GM23338 (cell line): ENCODE results near the gene IRS1. TPM values are rescaled to one million over a fixed set of nuclear protein-coding genes. Genes with fewer than 3 reads are reported as not detected.

Experiments
- ATAC-seq: fragments of 200-7000 bp; cut with Tn5 transposase; 3 replicates; pipeline ENCODE4 v1.9.1; 2020
- DNase-seq: peaks from one replicate; pipeline ENCODE4 v3.0.0-alpha.2; 2015; ENCODE audit warnings: low spot score
- H2AFZ ChIP-seq: fragments of 200-600 bp; sonication (generic); 2 replicates; pipeline ENCODE4 v1.8.0; 2016; ENCODE audit warnings: antibody characterized with exemption, mild to moderate bottlenecking, moderate library complexity
- H3F3A ChIP-seq: fragments of 200-600 bp; sonication (generic); replicated peaks from 2 replicates; pipeline ENCODE4 v1.8.0; 2017; ENCODE audit warnings: antibody characterized with exemption, mixed run types, low read depth
- H3K27ac ChIP-seq: fragments of 200-600 bp; sonication (generic); 2 replicates; pipeline ENCODE4 v1.6.1; 2016; ENCODE audit warnings: low read depth
- H3K27me3 ChIP-seq: fragments of 200-600 bp; sonication (generic); 2 replicates; pipeline ENCODE4 v1.8.0; 2016; ENCODE audit warnings: mild to moderate bottlenecking, mixed run types, moderate library complexity; ENCODE audit not compliant: insufficient read depth
- H3K36me3 ChIP-seq: fragments of 200-600 bp; sonication (generic); 2 replicates; pipeline ENCODE4 v1.8.0; 2016; ENCODE audit warnings: mild to moderate bottlenecking; ENCODE audit not compliant: insufficient read depth
- H3K4me1 ChIP-seq: fragments of 200-600 bp; sonication (generic); 2 replicates; pipeline ENCODE4 v1.8.0; 2016; ENCODE audit warnings: mild to moderate bottlenecking, moderate library complexity; ENCODE audit not compliant: insufficient read depth
- H3K4me2 ChIP-seq: fragments of 200-600 bp; sonication (generic); 2 replicates; pipeline ENCODE4 v1.7.1; 2017; ENCODE audit warnings: mixed run types
- H3K4me3 ChIP-seq: fragments of 200-600 bp; sonication (generic); 2 replicates; pipeline ENCODE4 v1.6.1; 2016; ENCODE audit warnings: mixed run types
- H3K79me2 ChIP-seq: fragments of 200-600 bp; sonication (generic); replicated peaks from 2 replicates; pipeline ENCODE4 v1.8.0; 2017; ENCODE audit warnings: mild to moderate bottlenecking; ENCODE audit not compliant: insufficient read depth
- H3K9me2 ChIP-seq: fragments of 200-600 bp; sonication (generic); 2 replicates; pipeline ENCODE4 v1.8.0; 2017; ENCODE audit not compliant: insufficient read depth
- H4K20me1 ChIP-seq: fragments of 200-600 bp; sonication (generic); replicated peaks from 2 replicates; pipeline ENCODE4 v1.8.0; 2017; ENCODE audit warnings: mild to moderate bottlenecking; ENCODE audit not compliant: insufficient read depth
- H3K27ac Mint-ChIP-seq: 2 replicates; pipeline ENCODE4 v1.8.0; 2020; ENCODE audit warnings: inconsistent platforms, mild to moderate bottlenecking, moderate library complexity, mixed read lengths
- H3K27me3 Mint-ChIP-seq: 3 replicates; pipeline ENCODE4 v1.8.0; 2022; ENCODE audit warnings: low read depth, mild to moderate bottlenecking, moderate library complexity, mixed read lengths, inconsistent platforms; ENCODE audit not compliant: insufficient read depth, poor library complexity
- H3K36me3 Mint-ChIP-seq: 3 replicates; pipeline ENCODE4 v1.8.0; 2021; ENCODE audit warnings: low read depth, mild to moderate bottlenecking, inconsistent platforms, moderate library complexity, mixed read lengths
- H3K4me1 Mint-ChIP-seq: 3 replicates; pipeline ENCODE4 v1.8.0; 2020; ENCODE audit warnings: mild to moderate bottlenecking, inconsistent platforms, mixed read lengths
- H3K4me3 Mint-ChIP-seq: 3 replicates; pipeline ENCODE4 v1.8.0; 2021; ENCODE audit warnings: moderate library complexity, mild to moderate bottlenecking, inconsistent platforms, mixed read lengths
- H3K9me3 Mint-ChIP-seq: 3 replicates; pipeline ENCODE4 v1.8.0; 2020; ENCODE audit warnings: moderate library complexity, mild to moderate bottlenecking, inconsistent platforms, mixed read lengths
- CREB1 ChIP-seq: fragments of 250-450 bp; sonication (Bioruptor Pico); IDR thresholded peaks from 2 replicates; pipeline ENCODE4 v1.5.0; 2020; ENCODE audit warnings: low read depth, mild to moderate bottlenecking, moderate library complexity
- EZH2 ChIP-seq: fragments of 200-600 bp; sonication (generic); IDR thresholded peaks from one replicate; pipeline ENCODE4 v1.8.0; 2017; ENCODE audit warnings: antibody characterized with exemption, mild to moderate bottlenecking, low read depth; ENCODE audit not compliant: unreplicated experiment
- EZH2phosphoT487 ChIP-seq: fragments of 200-600 bp; sonication (generic); IDR thresholded peaks from one replicate; pipeline ENCODE4 v1.8.1; 2018; ENCODE audit warnings: antibody characterized with exemption; ENCODE audit not compliant: unreplicated experiment
- JUNB ChIP-seq: IDR thresholded peaks from one replicate; pipeline ENCODE4 v1.6.1; 2016; ENCODE audit warnings: antibody characterized with exemption; ENCODE audit not compliant: unreplicated experiment
- NANOG ChIP-seq: IDR thresholded peaks from 2 replicates; pipeline ENCODE4 v1.6.1; 2016; ENCODE audit warnings: antibody characterized with exemption, borderline replicate concordance
- POLR2AphosphoS5 ChIP-seq: IDR thresholded peaks from 2 replicates; pipeline ENCODE4 v1.6.1; 2016; ENCODE audit warnings: antibody characterized with exemption, low read depth
- STAT1 ChIP-seq: IDR thresholded peaks from one replicate; pipeline ENCODE4 v1.6.1; 2016; ENCODE audit warnings: antibody characterized with exemption; ENCODE audit not compliant: unreplicated experiment
- ZNF114 ChIP-seq: fragments of 250-450 bp; sonication (Bioruptor Pico); IDR thresholded peaks from 2 replicates; pipeline ENCODE4 v1.5.0; 2020; ENCODE audit warnings: mild to moderate bottlenecking, moderate library complexity
- ZNF331 ChIP-seq: fragments of 250-450 bp; sonication (Bioruptor Pico); IDR thresholded peaks from 2 replicates; pipeline ENCODE4 v1.5.0; 2020; ENCODE audit warnings: low read depth, mild to moderate bottlenecking, moderate library complexity
- polyA plus RNA-seq: library from polyadenylated mRNA; unstranded; fragments of >200 nt; fragmentation: Nextera tagmentation; extraction: Ambion mirVana; gene quantifications from 2 replicates; pipeline ENCODE4 v1.2.1, GENCODE V29; 2016
- total RNA-seq: library from RNA; depleted of rRNA; stranded (reverse); fragments of >200 nt; shearing (Covaris generic); gene quantifications from 2 replicates; pipeline ENCODE4 v1.2.3, GENCODE V29; 2014
- TF ChIP-seq, protein P1 (sequence below): IDR thresholded peaks from 2 replicates; pipeline ENCODE4 v1.6.1; 2016; ENCODE audit warnings: antibody characterized with exemption
- TF ChIP-seq, protein P2 (sequence below): fragments of 250-450 bp; sonication (Bioruptor Pico); IDR thresholded peaks from 2 replicates; pipeline ENCODE4 v1.5.0; 2020; ENCODE audit warnings: mild to moderate bottlenecking, moderate library complexity
- TF ChIP-seq, protein P3 (sequence below): IDR thresholded peaks from one replicate; pipeline ENCODE4 v1.6.1; 2018; ENCODE audit warnings: antibody characterized with exemption; ENCODE audit not compliant: unreplicated experiment
- TF ChIP-seq, protein P4 (sequence below), 2 experiments: fragments of 200-600 bp in 1 of 2; sonication (generic) in 1 of 2; conservative IDR thresholded peaks; 2 replicates each; pipeline versions ENCODE4 v1.5.1 to v1.6.1; 2016 to 2017; ENCODE audit warnings: antibody characterized with exemption in 2 of 2, low read depth in 2 of 2, mild to moderate bottlenecking in 2 of 2, moderate library complexity in 1 of 2

The IRS1 gene
- total and polyA plus RNA-seq, 2 experiments from 2014 or later, result 6.9 to 26.2 TPM

DNA sequence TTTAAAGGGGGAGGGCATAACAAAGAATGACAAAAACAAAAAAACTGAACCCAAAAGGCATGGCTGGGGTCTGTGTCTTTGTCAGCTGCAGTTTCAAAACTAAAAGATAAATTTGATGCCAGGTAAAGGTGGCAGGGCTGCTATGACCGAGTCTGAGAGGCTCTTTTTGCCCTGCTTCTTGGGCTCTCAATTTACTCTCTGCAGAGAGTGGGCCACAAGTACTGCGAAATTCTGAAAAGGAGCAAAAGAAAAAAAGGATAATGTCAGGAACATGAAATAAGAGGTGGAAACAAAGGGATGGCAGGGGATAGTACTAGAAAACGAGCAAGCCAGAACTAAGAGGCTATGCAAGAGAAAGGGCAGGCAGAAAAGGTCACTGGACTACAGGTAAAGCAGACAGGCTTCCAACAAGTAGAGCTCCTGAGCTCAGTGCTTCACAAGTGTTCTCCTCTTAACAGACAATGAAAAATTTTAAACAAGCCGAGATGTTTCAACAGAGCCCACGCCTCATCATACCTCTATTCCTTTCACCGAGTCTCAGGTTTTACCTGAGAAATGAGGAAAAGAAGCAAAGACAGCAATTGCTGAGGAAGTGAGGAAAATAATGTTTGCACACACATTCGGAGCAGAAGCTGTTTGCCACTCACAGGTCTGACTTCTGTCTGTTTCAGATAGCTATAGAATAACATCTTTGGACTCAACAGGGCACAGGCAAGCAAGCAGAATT, 7.3 kb downstream of the IRS1 start:
- Mint-ChIP-seq H3K9me3 (peaks cover 11% of the 10 kb centered on the region; the same call in 2 of the 3 replicates), H3K36me3 (peaks cover 32% of the 10 kb centered on the region), H3K27me3 (peaks cover 10% of the 10 kb centered on the region), H3K4me3 (peak overlapping the region; percentile 71), H3K27ac (peak overlapping the region; percentile 93), H3K4me1 (peaks cover 55% of the 10 kb centered on the region)
- Histone ChIP-seq H3K9me2 (no peaks in the 10 kb centered on the region), H3K4me1 (peaks cover 55% of the 10 kb centered on the region), H3K27ac (peak overlapping the region; percentile 94), H4K20me1 (0 out of 2 replicates have a peak, but pooled peaks cover 4% of the 10 kb centered on the region), H3K79me2 (peaks cover 84% of the 10 kb centered on the region), H3K36me3 (no peaks in the 10 kb centered on the region), H3F3A (peaks cover 5% of the 10 kb centered on the region; the same call in 1 of the 2 replicates), H3K27me3 (no peaks in the 10 kb centered on the region), H2AFZ (no peak overlapping the region), H3K4me2 (peak overlapping the region; percentile 84), H3K4me3 (peak overlapping the region; percentile 54)
- ATAC-seq (no peak), DNase-seq (peak; percentile 8)
- TF ChIP-seq, protein P1, sequence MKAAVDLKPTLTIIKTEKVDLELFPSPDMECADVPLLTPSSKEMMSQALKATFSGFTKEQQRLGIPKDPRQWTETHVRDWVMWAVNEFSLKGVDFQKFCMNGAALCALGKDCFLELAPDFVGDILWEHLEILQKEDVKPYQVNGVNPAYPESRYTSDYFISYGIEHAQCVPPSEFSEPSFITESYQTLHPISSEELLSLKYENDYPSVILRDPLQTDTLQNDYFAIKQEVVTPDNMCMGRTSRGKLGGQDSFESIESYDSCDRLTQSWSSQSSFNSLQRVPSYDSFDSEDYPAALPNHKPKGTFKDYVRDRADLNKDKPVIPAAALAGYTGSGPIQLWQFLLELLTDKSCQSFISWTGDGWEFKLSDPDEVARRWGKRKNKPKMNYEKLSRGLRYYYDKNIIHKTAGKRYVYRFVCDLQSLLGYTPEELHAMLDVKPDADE, result no peak
- TF ChIP-seq EZH2phosphoT487 (no peak), ZNF114 (CRISPR knock-in tag) (no peak), JUNB (no peak), POLR2AphosphoS5 (no peak), NANOG (no peak), ZNF331 (CRISPR knock-in tag) (no peak), CREB1 (no peak), STAT1 (no peak), EZH2 (no peak)
- TF ChIP-seq, protein P2, sequence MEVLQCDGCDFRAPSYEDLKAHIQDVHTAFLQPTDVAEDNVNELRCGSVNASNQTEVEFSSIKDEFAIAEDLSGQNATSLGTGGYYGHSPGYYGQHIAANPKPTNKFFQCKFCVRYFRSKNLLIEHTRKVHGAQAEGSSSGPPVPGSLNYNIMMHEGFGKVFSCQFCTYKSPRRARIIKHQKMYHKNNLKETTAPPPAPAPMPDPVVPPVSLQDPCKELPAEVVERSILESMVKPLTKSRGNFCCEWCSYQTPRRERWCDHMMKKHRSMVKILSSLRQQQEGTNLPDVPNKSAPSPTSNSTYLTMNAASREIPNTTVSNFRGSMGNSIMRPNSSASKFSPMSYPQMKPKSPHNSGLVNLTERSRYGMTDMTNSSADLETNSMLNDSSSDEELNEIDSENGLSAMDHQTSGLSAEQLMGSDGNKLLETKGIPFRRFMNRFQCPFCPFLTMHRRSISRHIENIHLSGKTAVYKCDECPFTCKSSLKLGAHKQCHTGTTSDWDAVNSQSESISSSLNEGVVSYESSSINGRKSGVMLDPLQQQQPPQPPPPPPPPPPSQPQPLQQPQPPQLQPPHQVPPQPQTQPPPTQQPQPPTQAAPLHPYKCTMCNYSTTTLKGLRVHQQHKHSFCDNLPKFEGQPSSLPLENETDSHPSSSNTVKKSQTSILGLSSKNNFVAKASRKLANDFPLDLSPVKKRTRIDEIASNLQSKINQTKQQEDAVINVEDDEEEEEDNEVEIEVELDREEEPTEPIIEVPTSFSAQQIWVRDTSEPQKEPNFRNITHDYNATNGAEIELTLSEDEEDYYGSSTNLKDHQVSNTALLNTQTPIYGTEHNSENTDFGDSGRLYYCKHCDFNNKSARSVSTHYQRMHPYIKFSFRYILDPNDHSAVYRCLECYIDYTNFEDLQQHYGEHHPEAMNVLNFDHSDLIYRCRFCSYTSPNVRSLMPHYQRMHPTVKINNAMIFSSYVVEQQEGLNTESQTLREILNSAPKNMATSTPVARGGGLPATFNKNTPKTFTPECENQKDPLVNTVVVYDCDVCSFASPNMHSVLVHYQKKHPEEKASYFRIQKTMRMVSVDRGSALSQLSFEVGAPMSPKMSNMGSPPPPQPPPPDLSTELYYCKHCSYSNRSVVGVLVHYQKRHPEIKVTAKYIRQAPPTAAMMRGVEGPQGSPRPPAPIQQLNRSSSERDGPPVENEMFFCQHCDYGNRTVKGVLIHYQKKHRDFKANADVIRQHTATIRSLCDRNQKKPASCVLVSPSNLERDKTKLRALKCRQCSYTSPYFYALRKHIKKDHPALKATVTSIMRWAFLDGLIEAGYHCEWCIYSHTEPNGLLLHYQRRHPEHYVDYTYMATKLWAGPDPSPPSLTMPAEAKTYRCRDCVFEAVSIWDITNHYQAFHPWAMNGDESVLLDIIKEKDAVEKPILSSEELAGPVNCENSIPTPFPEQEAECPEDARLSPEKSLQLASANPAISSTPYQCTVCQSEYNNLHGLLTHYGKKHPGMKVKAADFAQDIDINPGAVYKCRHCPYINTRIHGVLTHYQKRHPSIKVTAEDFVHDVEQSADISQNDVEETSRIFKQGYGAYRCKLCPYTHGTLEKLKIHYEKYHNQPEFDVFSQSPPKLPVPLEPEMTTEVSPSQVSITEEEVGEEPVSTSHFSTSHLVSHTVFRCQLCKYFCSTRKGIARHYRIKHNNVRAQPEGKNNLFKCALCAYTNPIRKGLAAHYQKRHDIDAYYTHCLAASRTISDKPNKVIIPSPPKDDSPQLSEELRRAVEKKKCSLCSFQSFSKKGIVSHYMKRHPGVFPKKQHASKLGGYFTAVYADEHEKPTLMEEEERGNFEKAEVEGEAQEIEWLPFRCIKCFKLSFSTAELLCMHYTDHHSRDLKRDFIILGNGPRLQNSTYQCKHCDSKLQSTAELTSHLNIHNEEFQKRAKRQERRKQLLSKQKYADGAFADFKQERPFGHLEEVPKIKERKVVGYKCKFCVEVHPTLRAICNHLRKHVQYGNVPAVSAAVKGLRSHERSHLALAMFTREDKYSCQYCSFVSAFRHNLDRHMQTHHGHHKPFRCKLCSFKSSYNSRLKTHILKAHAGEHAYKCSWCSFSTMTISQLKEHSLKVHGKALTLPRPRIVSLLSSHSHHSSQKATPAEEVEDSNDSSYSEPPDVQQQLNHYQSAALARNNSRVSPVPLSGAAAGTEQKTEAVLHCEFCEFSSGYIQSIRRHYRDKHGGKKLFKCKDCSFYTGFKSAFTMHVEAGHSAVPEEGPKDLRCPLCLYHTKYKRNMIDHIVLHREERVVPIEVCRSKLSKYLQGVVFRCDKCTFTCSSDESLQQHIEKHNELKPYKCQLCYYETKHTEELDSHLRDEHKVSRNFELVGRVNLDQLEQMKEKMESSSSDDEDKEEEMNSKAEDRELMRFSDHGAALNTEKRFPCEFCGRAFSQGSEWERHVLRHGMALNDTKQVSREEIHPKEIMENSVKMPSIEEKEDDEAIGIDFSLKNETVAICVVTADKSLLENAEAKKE, result no peak
- TF ChIP-seq, protein P3, sequence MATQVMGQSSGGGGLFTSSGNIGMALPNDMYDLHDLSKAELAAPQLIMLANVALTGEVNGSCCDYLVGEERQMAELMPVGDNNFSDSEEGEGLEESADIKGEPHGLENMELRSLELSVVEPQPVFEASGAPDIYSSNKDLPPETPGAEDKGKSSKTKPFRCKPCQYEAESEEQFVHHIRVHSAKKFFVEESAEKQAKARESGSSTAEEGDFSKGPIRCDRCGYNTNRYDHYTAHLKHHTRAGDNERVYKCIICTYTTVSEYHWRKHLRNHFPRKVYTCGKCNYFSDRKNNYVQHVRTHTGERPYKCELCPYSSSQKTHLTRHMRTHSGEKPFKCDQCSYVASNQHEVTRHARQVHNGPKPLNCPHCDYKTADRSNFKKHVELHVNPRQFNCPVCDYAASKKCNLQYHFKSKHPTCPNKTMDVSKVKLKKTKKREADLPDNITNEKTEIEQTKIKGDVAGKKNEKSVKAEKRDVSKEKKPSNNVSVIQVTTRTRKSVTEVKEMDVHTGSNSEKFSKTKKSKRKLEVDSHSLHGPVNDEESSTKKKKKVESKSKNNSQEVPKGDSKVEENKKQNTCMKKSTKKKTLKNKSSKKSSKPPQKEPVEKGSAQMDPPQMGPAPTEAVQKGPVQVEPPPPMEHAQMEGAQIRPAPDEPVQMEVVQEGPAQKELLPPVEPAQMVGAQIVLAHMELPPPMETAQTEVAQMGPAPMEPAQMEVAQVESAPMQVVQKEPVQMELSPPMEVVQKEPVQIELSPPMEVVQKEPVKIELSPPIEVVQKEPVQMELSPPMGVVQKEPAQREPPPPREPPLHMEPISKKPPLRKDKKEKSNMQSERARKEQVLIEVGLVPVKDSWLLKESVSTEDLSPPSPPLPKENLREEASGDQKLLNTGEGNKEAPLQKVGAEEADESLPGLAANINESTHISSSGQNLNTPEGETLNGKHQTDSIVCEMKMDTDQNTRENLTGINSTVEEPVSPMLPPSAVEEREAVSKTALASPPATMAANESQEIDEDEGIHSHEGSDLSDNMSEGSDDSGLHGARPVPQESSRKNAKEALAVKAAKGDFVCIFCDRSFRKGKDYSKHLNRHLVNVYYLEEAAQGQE, result no peak
- TF ChIP-seq, protein P4, sequence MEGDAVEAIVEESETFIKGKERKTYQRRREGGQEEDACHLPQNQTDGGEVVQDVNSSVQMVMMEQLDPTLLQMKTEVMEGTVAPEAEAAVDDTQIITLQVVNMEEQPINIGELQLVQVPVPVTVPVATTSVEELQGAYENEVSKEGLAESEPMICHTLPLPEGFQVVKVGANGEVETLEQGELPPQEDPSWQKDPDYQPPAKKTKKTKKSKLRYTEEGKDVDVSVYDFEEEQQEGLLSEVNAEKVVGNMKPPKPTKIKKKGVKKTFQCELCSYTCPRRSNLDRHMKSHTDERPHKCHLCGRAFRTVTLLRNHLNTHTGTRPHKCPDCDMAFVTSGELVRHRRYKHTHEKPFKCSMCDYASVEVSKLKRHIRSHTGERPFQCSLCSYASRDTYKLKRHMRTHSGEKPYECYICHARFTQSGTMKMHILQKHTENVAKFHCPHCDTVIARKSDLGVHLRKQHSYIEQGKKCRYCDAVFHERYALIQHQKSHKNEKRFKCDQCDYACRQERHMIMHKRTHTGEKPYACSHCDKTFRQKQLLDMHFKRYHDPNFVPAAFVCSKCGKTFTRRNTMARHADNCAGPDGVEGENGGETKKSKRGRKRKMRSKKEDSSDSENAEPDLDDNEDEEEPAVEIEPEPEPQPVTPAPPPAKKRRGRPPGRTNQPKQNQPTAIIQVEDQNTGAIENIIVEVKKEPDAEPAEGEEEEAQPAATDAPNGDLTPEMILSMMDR (conservative IDR thresholded peaks at IDR 0.05; ENCODE audit: low read depth in 2 of 2), result no peak
